HepG2 (cell line): ENCODE measurements around the gene RABL2A. TPM values are rescaled to one million over a fixed set of nuclear protein-coding genes. Genes with fewer than 3 reads are reported as not detected.

ENCODE experiments used
- GTF3A ChIP-seq: sonication (generic); formaldehyde crosslinking; conservative IDR thresholded peaks from 2 replicates; pipeline ENCODE4 v1.4.0; 2020; ENCODE audit warnings: mild to moderate bottlenecking, missing genetic modification reagents
- HCFC1 ChIP-seq: fragments of 150-350 bp; IDR thresholded peaks from 2 replicates; pipeline ENCODE4 v1.6.1; 2014; ENCODE audit warnings: low read depth, low read length
- HDAC2 ChIP-seq: sonication (generic); formaldehyde crosslinking; IDR thresholded peaks from 2 replicates; pipeline ENCODE4 v1.4.0; 2020; ENCODE audit warnings: missing genetic modification reagents
- SMAD1 ChIP-seq: sonication (generic); formaldehyde crosslinking; IDR thresholded peaks from 2 replicates; pipeline ENCODE4 v1.4.0; 2020; ENCODE audit warnings: missing genetic modification reagents, low read depth, mild to moderate bottlenecking, borderline replicate concordance
- SPEN ChIP-seq: sonication (generic); formaldehyde crosslinking; IDR thresholded peaks from 2 replicates; pipeline ENCODE4 v1.5.1; 2020; ENCODE audit warnings: low read depth, mild to moderate bottlenecking, missing genetic modification reagents
- ZFY ChIP-seq: sonication (generic); formaldehyde crosslinking; IDR thresholded peaks from 2 replicates; pipeline ENCODE4 v1.4.0; 2020; ENCODE audit warnings: missing genetic modification reagents
- ZNF160 ChIP-seq: sonication (generic); formaldehyde crosslinking; IDR thresholded peaks from 2 replicates; pipeline ENCODE4 v1.8.0; 2022; ENCODE audit warnings: mild to moderate bottlenecking, inconsistent platforms, missing genetic modification reagents
- ZNF264 ChIP-seq: sonication (generic); formaldehyde crosslinking; IDR thresholded peaks from 2 replicates; pipeline ENCODE4 v1.4.0; 2020; ENCODE audit warnings: missing genetic modification reagents
- ZNF337 ChIP-seq: sonication (generic); formaldehyde crosslinking; IDR thresholded peaks from 2 replicates; pipeline ENCODE4 v1.5.1; 2020; ENCODE audit warnings: missing genetic modification reagents, low read depth, mild to moderate bottlenecking, borderline replicate concordance
- ZNF510 ChIP-seq: sonication (generic); formaldehyde crosslinking; IDR thresholded peaks from 2 replicates; pipeline ENCODE4 v1.4.0; 2020; ENCODE audit warnings: low read depth, mild to moderate bottlenecking, missing genetic modification reagents
- ZNF567 ChIP-seq: sonication (generic); formaldehyde crosslinking; IDR thresholded peaks from 2 replicates; pipeline ENCODE4 v1.8.1; 2023; ENCODE audit warnings: mild to moderate bottlenecking, missing genetic modification reagents, borderline replicate concordance
- ZNF572 ChIP-seq: sonication (generic); formaldehyde crosslinking; IDR thresholded peaks from 2 replicates; pipeline ENCODE4 v1.5.1; 2020; ENCODE audit warnings: mild to moderate bottlenecking, missing genetic modification reagents
- ZNF598 ChIP-seq: sonication (generic); formaldehyde crosslinking; IDR thresholded peaks from 2 replicates; pipeline ENCODE4 v1.5.1; 2020; ENCODE audit warnings: mild to moderate bottlenecking, missing genetic modification reagents, borderline replicate concordance
- polyA plus RNA-seq, 8 experiments: library from polyadenylated mRNA; depleted of rRNA in 3 of 8; stranded (reverse) in 7 of 8; unstranded in 1 of 8; fragments of >200 nt; fragmentation: Illumina TruSeq in 4 of 8; extraction: Trizol in 4 of 8; gene quantifications; 2 replicates each; pipeline versions ENCODE4 v1.2.1 to v1.2.3, GENCODE V29; 2011 to 2016; ENCODE audit warnings: low read depth in 4 of 8, missing spikeins in 1 of 8, mixed read lengths in 1 of 8; ENCODE audit not compliant: insufficient read depth in 1 of 8
- total RNA-seq, 5 experiments: library from RNA; depleted of rRNA; stranded (reverse); fragments of >200 nt; fragmentation: Illumina TruSeq; extraction: Trizol; gene quantifications; 2 replicates each; pipeline ENCODE4 v1.2.3, GENCODE V29; 2016; ENCODE audit warnings: low read depth in 1 of 5
- TF ChIP-seq, protein P1 (sequence below): IDR thresholded peaks from 2 replicates; pipeline ENCODE4 v1.6.1; 2016; ENCODE audit warnings: low read depth, borderline replicate concordance
- TF ChIP-seq, protein P2 (sequence below): sonication (generic); formaldehyde crosslinking; IDR thresholded peaks from 2 replicates; pipeline ENCODE4 v1.8.0; 2022; ENCODE audit warnings: mild to moderate bottlenecking, missing genetic modification reagents, moderate library complexity
- TF ChIP-seq, protein P3 (sequence below): sonication (generic); formaldehyde crosslinking; IDR thresholded peaks from 2 replicates; pipeline ENCODE4 v1.5.1; 2020; ENCODE audit warnings: mild to moderate bottlenecking, missing genetic modification reagents, borderline replicate concordance
- TF ChIP-seq, protein P4 (sequence below): IDR thresholded peaks from 2 replicates; pipeline ENCODE4 v1.4.0; 2020; ENCODE audit warnings: mild to moderate bottlenecking, missing genetic modification reagents

RABL2A gene
- total and polyA plus RNA-seq, 2 of the 13 experiments (the other 11 are each of a cell fraction or from before 2014, with no cell fraction given), result 9.6 to 13.4 TPM

DNA sequence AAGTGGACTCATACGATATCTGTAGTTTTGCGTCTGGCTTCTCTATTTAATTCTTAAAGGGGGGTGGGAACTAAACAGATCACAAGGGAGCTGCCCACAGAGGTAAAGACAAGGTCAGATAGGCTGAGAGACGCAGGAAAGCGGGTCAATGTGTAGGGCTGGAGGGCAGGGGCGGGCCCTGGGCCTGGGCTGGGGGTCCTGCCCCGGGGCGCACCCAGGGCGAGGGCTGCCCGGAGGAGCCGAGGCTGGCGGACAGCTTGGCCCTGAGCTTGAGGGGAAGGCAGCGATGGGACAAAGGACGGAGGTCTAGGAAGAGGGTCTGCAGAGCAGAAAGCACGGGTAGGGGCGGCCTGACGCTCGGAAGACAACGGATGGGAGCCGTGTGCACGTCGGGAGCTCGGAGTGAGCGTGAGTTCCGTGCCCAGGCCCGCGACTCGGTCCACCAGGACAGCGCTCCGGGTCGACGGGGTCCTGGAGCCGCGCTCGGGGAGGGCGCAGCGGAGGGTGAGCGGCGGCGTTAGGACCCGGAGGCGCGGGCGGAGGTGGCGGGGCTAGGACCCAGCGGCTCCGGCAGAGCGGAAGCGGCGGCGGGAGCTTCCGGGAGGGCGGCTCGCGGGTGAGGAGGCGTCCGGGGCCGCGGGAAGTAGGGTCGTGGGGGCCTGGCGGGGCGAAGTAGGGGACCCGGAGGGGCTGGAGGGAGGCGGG, 43.4 kb upstream of the RABL2A start (continued):
- TF ChIP-seq ZNF572, result peak; percentile 94
- TF ChIP-seq, protein P1, sequence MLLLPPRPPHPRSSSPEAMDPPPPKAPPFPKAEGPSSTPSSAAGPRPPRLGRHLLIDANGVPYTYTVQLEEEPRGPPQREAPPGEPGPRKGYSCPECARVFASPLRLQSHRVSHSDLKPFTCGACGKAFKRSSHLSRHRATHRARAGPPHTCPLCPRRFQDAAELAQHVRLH (CRISPR knock-in tag), result peak; percentile 98
- TF ChIP-seq, protein P2, sequence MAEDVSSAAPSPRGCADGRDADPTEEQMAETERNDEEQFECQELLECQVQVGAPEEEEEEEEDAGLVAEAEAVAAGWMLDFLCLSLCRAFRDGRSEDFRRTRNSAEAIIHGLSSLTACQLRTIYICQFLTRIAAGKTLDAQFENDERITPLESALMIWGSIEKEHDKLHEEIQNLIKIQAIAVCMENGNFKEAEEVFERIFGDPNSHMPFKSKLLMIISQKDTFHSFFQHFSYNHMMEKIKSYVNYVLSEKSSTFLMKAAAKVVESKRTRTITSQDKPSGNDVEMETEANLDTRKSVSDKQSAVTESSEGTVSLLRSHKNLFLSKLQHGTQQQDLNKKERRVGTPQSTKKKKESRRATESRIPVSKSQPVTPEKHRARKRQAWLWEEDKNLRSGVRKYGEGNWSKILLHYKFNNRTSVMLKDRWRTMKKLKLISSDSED (CRISPR knock-in tag), result peak; percentile 95; the same call in 1 of the 2 replicates
- TF ChIP-seq, protein P3, sequence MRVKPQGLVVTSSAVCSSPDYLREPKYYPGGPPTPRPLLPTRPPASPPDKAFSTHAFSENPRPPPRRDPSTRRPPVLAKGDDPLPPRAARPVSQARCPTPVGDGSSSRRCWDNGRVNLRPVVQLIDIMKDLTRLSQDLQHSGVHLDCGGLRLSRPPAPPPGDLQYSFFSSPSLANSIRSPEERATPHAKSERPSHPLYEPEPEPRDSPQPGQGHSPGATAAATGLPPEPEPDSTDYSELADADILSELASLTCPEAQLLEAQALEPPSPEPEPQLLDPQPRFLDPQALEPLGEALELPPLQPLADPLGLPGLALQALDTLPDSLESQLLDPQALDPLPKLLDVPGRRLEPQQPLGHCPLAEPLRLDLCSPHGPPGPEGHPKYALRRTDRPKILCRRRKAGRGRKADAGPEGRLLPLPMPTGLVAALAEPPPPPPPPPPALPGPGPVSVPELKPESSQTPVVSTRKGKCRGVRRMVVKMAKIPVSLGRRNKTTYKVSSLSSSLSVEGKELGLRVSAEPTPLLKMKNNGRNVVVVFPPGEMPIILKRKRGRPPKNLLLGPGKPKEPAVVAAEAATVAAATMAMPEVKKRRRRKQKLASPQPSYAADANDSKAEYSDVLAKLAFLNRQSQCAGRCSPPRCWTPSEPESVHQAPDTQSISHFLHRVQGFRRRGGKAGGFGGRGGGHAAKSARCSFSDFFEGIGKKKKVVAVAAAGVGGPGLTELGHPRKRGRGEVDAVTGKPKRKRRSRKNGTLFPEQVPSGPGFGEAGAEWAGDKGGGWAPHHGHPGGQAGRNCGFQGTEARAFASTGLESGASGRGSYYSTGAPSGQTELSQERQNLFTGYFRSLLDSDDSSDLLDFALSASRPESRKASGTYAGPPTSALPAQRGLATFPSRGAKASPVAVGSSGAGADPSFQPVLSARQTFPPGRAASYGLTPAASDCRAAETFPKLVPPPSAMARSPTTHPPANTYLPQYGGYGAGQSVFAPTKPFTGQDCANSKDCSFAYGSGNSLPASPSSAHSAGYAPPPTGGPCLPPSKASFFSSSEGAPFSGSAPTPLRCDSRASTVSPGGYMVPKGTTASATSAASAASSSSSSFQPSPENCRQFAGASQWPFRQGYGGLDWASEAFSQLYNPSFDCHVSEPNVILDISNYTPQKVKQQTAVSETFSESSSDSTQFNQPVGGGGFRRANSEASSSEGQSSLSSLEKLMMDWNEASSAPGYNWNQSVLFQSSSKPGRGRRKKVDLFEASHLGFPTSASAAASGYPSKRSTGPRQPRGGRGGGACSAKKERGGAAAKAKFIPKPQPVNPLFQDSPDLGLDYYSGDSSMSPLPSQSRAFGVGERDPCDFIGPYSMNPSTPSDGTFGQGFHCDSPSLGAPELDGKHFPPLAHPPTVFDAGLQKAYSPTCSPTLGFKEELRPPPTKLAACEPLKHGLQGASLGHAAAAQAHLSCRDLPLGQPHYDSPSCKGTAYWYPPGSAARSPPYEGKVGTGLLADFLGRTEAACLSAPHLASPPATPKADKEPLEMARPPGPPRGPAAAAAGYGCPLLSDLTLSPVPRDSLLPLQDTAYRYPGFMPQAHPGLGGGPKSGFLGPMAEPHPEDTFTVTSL (CRISPR knock-in tag), result peak; percentile 36; the same call in 1 of the 2 replicates
- peak; percentile 98 for TF ChIP-seq ZNF567 (CRISPR knock-in tag)
- peak; percentile 94; the same call in 1 of the 2 replicates for TF ChIP-seq ZNF337
- TF ChIP-seq ZNF264 (CRISPR knock-in tag), result peak; percentile 86
- TF ChIP-seq GTF3A, result 0 out of 2 replicates have a peak, but pooled peaks have one; percentile 84
- peak; percentile 46; the same call in 1 of the 2 replicates for TF ChIP-seq HCFC1
- peak; percentile 91 for TF ChIP-seq HDAC2 (CRISPR knock-in tag)
- peak; percentile 97 for TF ChIP-seq ZFY
- TF ChIP-seq, protein P4, sequence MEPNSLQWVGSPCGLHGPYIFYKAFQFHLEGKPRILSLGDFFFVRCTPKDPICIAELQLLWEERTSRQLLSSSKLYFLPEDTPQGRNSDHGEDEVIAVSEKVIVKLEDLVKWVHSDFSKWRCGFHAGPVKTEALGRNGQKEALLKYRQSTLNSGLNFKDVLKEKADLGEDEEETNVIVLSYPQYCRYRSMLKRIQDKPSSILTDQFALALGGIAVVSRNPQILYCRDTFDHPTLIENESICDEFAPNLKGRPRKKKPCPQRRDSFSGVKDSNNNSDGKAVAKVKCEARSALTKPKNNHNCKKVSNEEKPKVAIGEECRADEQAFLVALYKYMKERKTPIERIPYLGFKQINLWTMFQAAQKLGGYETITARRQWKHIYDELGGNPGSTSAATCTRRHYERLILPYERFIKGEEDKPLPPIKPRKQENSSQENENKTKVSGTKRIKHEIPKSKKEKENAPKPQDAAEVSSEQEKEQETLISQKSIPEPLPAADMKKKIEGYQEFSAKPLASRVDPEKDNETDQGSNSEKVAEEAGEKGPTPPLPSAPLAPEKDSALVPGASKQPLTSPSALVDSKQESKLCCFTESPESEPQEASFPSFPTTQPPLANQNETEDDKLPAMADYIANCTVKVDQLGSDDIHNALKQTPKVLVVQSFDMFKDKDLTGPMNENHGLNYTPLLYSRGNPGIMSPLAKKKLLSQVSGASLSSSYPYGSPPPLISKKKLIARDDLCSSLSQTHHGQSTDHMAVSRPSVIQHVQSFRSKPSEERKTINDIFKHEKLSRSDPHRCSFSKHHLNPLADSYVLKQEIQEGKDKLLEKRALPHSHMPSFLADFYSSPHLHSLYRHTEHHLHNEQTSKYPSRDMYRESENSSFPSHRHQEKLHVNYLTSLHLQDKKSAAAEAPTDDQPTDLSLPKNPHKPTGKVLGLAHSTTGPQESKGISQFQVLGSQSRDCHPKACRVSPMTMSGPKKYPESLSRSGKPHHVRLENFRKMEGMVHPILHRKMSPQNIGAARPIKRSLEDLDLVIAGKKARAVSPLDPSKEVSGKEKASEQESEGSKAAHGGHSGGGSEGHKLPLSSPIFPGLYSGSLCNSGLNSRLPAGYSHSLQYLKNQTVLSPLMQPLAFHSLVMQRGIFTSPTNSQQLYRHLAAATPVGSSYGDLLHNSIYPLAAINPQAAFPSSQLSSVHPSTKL (CRISPR knock-in tag), result peak; percentile 82
- TF ChIP-seq SMAD1, result peak; percentile 90; the same call in 1 of the 2 replicates
- TF ChIP-seq ZNF598 (CRISPR knock-in tag), result peak; percentile 93; the same call in 1 of the 2 replicates
- TF ChIP-seq SPEN (CRISPR knock-in tag), result peak; percentile 95
- TF ChIP-seq ZNF160 (CRISPR knock-in tag), result peak; percentile 94
- TF ChIP-seq ZNF510 (CRISPR knock-in tag), result peak; percentile 80; the same call in 1 of the 2 replicates
